ENCODE results near the gene NPBWR2. TPM values are rescaled to one million over a fixed set of nuclear protein-coding genes. Genes with fewer than 3 reads are reported as not detected.

NPBWR2 gene
- polyA plus RNA-seq (ENCODE audit: insufficient read length) = not detected

GRCh38 chr20:64106981-64107735, at the start of gene NPBWR2:
Gene NPBWR2, minus strand, starts transcription at chr20:64107565. Its CDS starts 734 bp downstream, at chr20:64106831.
- no peak for DNase-seq

DNA sequence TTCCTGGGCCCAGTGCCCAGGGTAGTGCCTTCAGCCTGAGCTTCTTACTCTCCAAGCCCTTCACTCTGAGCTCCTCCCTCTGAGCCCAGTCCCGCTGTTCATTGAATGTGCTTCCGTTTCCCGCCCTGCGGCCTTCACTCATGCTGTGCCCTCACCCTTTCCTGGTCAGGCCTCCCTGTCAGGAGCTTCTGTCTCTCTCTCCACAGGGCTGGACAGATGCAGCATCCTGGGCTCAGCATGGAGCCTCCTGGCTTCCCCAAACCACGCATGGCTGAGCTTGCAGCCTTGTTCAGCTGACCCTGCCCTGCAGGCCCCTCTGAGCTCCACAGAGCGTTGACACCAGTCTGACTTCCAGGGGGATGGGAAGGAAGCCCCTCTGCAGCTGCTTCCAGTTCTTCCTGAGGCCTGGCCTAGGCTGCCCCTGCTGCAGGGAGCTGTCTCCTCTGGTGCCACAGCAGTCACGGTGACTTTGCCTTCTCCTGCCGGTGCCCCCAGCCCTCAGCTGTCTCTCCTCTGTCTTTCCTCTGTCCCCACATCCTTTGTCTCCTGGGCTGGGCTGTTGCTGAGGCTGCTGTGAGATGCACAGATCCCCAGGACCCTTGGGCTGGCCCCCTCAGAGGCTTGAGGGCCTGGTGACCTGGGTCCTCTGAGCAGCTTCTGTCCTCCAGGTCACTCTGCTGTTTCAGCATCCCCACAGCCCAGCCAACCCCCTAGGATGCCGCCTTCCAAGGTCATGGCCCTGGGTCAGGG, 48.9 kb upstream of the NPBWR2 start:
- DNase-seq = no peak

- no peak for DNase-seq
Observed at GRCh38 chr20:64155258-64156135, 48.1 kb upstream of the NPBWR2 start.

DNA sequence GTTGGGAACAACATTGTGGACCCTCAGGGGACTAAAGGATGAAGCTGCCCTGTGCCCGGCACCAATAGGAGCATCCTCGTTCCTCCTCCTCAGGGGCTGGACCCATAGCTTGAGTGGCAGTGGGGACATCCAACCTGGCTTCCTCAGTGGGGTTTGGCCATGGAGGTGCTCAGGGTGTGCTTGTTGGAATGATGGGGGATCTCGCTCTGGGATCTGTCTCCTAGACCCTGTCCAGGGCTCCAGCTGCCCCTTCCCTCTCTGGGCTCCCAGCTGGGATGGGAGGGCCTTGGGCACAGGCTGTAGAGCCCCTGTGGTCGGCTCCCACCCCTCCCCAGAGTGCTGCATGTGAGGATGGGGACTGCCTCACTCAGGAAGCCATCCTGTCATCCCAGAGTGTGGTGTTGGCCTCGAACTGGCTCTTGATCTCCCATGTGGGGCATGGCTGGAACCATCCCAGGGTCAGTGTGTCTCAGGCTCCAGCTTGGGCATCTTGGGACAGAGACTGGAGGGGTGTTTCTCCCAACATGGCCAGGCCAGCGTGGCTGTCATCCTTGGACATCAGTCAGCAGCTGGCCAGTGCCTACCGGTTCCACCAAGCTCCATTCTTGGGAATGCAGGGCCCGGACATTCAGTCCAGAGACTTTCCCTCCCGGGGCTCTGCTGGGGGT, 47.4 kb upstream of the NPBWR2 start:
- no peak for DNase-seq

DNA sequence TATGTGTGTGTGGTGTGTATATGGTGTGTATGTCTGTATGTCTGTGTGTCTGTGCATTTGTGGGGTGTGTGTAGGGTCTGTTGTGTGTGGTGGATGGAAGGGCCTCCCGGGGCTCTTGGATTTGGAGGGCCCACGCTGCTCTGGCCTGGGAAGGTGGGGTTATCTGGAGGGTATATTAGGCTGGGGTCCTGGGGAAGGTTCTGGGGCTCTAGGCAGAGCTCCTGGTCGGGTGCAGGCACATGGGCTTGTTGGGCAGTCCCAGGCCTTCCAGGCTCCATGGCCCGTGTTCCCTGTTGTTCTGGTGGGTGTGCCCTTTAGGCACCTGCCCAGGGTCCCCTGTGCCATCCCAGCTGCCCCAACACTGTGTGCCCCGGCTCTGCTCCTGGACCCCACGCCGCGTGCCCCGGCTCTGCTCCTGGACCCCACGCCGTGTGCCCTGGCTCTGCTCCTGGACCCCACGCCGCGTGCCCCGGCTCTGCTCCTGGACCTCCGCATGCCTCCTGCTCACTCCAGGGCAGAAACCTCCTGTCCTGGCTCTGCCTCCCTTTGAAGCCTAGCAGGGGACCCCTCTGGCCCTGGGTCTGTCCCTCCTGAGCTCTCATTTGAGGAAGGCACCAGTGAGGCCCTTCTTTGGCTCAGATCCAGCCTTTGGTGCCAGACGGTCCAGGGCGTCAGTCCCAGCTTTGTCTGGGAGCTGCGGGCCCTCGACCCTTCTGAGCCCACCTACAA, 46.7 kb upstream of the NPBWR2 start:
- DNase-seq = no peak

DNA sequence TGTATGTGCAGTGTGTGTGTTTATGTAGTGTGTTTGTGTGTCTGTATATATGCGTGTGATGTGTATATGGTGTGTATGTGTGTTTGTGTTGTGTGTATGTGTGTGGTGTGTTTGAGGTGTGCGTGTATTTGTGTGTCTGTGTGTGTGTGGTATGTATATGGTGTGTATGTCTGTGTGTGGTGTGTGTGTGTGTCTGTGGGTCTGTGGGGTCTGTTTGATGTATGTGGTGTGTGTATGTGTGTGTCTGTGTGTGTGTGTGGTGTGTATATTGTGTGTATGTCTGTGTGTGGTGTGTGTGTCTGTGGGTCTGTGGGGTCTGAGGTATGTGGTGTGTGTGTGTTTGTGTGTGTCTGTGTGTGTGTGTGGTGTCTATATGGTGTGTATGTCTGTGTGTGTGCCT, 46.0 kb upstream of the NPBWR2 start:
- DNase-seq = no peak

DNA sequence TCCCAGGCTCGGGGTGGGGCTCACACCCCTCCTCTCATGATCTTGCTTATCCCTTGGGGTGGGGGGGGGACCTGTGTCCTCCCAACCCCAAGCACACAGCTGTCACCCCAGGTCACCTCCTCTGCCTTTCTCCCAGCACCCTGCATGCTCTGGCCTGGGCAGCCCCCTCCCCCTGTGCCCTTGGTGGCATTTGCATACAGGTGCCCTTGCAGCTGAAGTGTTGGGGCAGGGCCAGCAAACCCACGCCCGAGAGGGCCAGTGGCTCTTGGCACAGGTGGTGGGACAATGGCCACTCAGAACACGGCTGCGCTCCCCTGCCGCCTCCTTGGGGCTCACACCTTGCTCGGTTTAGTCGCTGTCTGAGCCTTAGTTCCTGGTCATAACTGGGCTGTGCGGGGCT, 45.5 kb upstream of the NPBWR2 start:
- DNase-seq = no peak

GRCh38 chr20:64151633-64152530, 44.5 kb upstream of the NPBWR2 start:
- no peak for DNase-seq

DNA sequence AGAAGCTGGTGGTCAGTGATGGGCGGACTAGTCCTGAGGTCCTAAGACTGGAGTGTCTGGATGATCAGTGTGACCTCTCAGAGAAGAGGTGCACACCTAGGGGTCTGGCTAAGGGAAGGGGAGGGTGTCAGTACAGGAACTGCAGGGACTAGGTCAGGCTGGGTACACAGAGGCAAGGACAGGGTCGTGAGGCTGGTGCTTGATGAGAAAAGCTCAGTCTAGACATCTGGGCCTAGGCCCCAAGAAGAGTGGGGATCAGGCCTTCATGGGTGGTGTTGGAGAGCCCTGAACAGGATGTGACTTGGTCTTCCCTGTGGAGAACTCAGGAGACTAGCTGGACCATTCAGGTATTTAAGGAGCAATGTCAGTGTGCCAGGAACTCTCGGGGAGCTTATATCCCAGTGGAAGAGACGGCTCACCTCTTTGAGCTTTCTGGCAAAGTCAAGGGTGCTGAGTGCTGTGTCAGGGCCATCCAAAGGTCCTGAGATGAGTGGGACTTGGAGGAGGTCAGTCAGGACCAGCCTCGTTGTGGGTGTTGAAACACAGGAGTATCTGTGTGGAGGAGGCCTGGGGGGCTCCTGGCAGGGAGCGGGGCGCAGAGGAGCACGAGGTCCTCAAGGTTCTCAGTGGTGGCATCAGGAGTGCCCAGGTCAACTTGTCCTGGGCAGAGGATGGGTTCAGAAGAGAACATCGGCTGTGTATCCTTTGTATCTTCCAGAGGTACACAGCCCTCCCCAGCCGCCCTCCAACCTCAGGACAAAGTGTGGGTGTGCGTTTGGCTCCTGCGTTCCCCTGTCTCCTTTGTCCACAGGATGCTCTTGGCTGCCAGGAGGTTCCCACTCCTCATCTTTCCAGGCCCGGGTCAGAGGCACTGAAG, 43.6 kb upstream of the NPBWR2 start:
- DNase-seq = no peak

GRCh38 chr20:64149809-64150560, 42.6 kb upstream of the NPBWR2 start:
- no peak for DNase-seq

GRCh38 chr20:64149141-64149540, 41.8 kb upstream of the NPBWR2 start:
- DNase-seq = no peak

DNA sequence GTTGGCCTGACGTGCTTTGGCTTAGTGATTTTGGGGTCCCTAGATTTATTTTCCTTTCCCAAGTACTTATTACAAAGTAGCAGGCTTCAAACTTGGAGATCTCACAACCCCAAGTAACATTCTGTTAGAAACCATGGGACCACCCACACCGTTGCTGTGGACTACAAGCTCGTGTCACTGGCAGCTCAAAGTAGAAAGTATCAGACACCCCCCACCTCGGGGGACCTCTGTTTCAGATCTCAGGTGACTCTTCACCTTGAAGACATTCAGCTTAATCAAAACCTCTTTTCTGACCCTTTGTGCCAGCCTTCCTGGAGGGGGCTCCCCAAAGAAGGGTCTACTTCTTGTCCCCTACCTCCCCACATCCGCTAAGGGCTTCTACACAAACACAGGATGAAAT, 41.2 kb upstream of the NPBWR2 start:
- DNase-seq = no peak

- DNase-seq = no peak
Observed at GRCh38 chr20:64146936-64147477, 39.6 kb upstream of the NPBWR2 start.

DNA sequence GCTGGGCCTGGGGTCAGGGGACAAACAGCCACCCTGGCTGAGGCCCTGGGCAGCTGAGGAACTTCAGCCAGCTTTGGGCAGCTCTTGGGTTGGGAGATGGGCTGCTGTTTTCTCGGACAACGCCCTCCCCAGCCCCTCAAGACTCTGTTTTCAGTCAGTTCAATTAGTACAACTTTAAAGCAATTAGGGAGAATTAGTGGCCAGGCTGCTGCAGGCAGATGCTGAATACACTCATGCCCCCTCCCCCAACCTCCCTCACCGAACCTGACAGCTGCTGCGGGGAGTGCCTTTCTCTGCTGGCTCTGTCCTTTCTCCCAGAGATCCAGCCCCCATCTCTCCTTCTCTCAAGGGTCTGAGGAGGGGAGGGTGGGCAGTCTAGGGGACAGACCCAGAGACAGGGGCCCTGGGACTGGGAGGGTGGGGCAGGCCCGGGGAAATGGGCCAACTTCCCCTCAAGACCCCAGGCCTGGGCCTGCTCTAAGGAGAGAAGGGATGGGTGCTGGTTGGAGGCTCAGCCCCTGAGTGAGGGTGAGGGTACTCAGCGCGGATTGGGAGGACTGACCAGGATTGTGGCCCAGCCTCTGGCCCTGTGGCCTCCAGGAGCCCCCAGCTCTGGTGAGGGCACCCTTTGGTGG, 39.1 kb upstream of the NPBWR2 start:
- DNase-seq = no peak

GRCh38 chr20:64145458-64146300, 38.3 kb upstream of the NPBWR2 start:
- no peak for DNase-seq

- DNase-seq = no peak
Observed at GRCh38 chr20:64144144-64144912, 37.0 kb upstream of the NPBWR2 start.
